ENCODE measurements around the gene MYRIP.

The MYRIP gene

GRCh38 chr3:40042752-40043443 is 233.5 kb downstream of the MYRIP start:
- H3K9me3 ChIP-seq (ENCODE audit: severe bottlenecking), result no peaks in the 10 kb centered on the region
- no peaks in the 10 kb centered on the region for H3K36me3 ChIP-seq (ENCODE audit: low read depth)
- peaks cover 21% of the 10 kb centered on the region for H3K4me1 ChIP-seq (ENCODE audit: insufficient read depth, poor library complexity, severe bottlenecking)
- peak overlapping the region; percentile 85 for H3K27ac ChIP-seq (ENCODE audit: poor library complexity, severe bottlenecking)
- no peak for DNase-seq (ENCODE audit: low spot score)
- no peaks in the 10 kb centered on the region for H3K27me3 ChIP-seq (ENCODE audit: insufficient read depth, poor library complexity, severe bottlenecking)
- ATAC-seq (ENCODE audit: low read depth), result no peak; the same call in 1 of the 3 replicates
- H3K4me3 ChIP-seq (ENCODE audit: severe bottlenecking), result no peak overlapping the region
- no peak for TF ChIP-seq CTCF (IDR thresholded peaks at IDR 0.05; ENCODE audit: poor library complexity, severe bottlenecking)

- no peak overlapping the region for H3K4me3 ChIP-seq (ENCODE audit: severe bottlenecking)
- H3K4me1 ChIP-seq (ENCODE audit: insufficient read depth, poor library complexity, severe bottlenecking), result peaks cover 21% of the 10 kb centered on the region
- H3K27ac ChIP-seq (ENCODE audit: poor library complexity, severe bottlenecking), result peak overlapping the region; percentile 85
- ATAC-seq (ENCODE audit: low read depth), result peak; percentile 46; the same call in 1 of the 3 replicates
- no peak for TF ChIP-seq CTCF (IDR thresholded peaks at IDR 0.05; ENCODE audit: poor library complexity, severe bottlenecking)
- no peaks in the 10 kb centered on the region for H3K36me3 ChIP-seq (ENCODE audit: low read depth)
- no peaks in the 10 kb centered on the region for H3K27me3 ChIP-seq (ENCODE audit: insufficient read depth, poor library complexity, severe bottlenecking)
- H3K9me3 ChIP-seq (ENCODE audit: severe bottlenecking), result no peaks in the 10 kb centered on the region
- peak; percentile 73 for DNase-seq (ENCODE audit: low spot score)
These were observed 234.0 kb downstream of the MYRIP start for GRCh38 chr3:40043444-40043755.

GRCh38 chr3:40044487-40044886 is 235.1 kb downstream of the MYRIP start:
- Histone ChIP-seq H3K36me3 (ENCODE audit: low read depth) (no peaks in the 10 kb centered on the region), H3K9me3 (ENCODE audit: severe bottlenecking) (no peaks in the 10 kb centered on the region), H3K27ac (ENCODE audit: poor library complexity, severe bottlenecking) (peak overlapping the region; percentile 85), H3K4me1 (ENCODE audit: insufficient read depth, poor library complexity, severe bottlenecking) (peaks cover 21% of the 10 kb centered on the region), H3K4me3 (ENCODE audit: severe bottlenecking) (no peak overlapping the region), H3K27me3 (ENCODE audit: insufficient read depth, poor library complexity, severe bottlenecking) (no peaks in the 10 kb centered on the region)
- ATAC-seq (ENCODE audit: low read depth) (peak; percentile 96), DNase-seq (ENCODE audit: low spot score) (peak; percentile 76)
- no peak for TF ChIP-seq CTCF (IDR thresholded peaks at IDR 0.05; ENCODE audit: poor library complexity, severe bottlenecking)

GRCh38 chr3:40045051-40045450 is 235.6 kb downstream of the MYRIP start:
- no peak for ATAC-seq (ENCODE audit: low read depth)
- H3K27ac ChIP-seq (ENCODE audit: poor library complexity, severe bottlenecking), result peak overlapping the region; percentile 85
- no peaks in the 10 kb centered on the region for H3K27me3 ChIP-seq (ENCODE audit: insufficient read depth, poor library complexity, severe bottlenecking)
- TF ChIP-seq CTCF (IDR thresholded peaks at IDR 0.05; ENCODE audit: poor library complexity, severe bottlenecking), result no peak
- H3K36me3 ChIP-seq (ENCODE audit: low read depth), result no peaks in the 10 kb centered on the region
- peaks cover 21% of the 10 kb centered on the region for H3K4me1 ChIP-seq (ENCODE audit: insufficient read depth, poor library complexity, severe bottlenecking)
- H3K9me3 ChIP-seq (ENCODE audit: severe bottlenecking), result no peaks in the 10 kb centered on the region
- DNase-seq (ENCODE audit: low spot score), result no peak
- no peak overlapping the region for H3K4me3 ChIP-seq (ENCODE audit: severe bottlenecking)

GRCh38 chr3:40046149-40046548 is 236.7 kb downstream of the MYRIP start:
- Histone ChIP-seq H3K36me3 (ENCODE audit: low read depth) (no peaks in the 10 kb centered on the region), H3K4me1 (ENCODE audit: insufficient read depth, poor library complexity, severe bottlenecking) (peaks cover 21% of the 10 kb centered on the region), H3K9me3 (ENCODE audit: severe bottlenecking) (peaks cover 6% of the 10 kb centered on the region), H3K27me3 (ENCODE audit: insufficient read depth, poor library complexity, severe bottlenecking) (no peaks in the 10 kb centered on the region), H3K4me3 (ENCODE audit: severe bottlenecking) (no peak overlapping the region), H3K27ac (ENCODE audit: poor library complexity, severe bottlenecking) (no peak overlapping the region)
- ATAC-seq (ENCODE audit: low read depth) (no peak), DNase-seq (ENCODE audit: low spot score) (no peak)
- TF ChIP-seq CTCF (IDR thresholded peaks at IDR 0.05; ENCODE audit: poor library complexity, severe bottlenecking), result no peak
